ENCODE data around the gene SEZ6.

The SEZ6 gene

GRCh38 chr17:28960256-28961061, 45.4 kb downstream of the SEZ6 start:
- no peak overlapping the region for H2AFZ ChIP-seq
- no peaks in the 10 kb centered on the region for H3K27me3 ChIP-seq (ENCODE audit: control insufficient read depth, insufficient read depth, low read length)
- TF ChIP-seq CTCF (IDR thresholded peaks at IDR 0.05): no peak
- no peak overlapping the region for H3K4me2 ChIP-seq (ENCODE audit: low read length)
- H3K9ac ChIP-seq: no peak overlapping the region
- no peaks in the 10 kb centered on the region for H3K9me3 ChIP-seq (ENCODE audit: control insufficient read depth, low read length)
- H3K27ac ChIP-seq: no peak overlapping the region
- H3K4me1 ChIP-seq: no peaks in the 10 kb centered on the region
- no peak overlapping the region for H3K4me3 ChIP-seq (ENCODE audit: low read depth, low read length)
- no peaks in the 10 kb centered on the region for H3K36me3 ChIP-seq (ENCODE audit: control insufficient read depth, insufficient read depth, low read length)
- H3K79me2 ChIP-seq: no peaks in the 10 kb centered on the region

GRCh38 chr17:28959471-28959871, 46.4 kb downstream of the SEZ6 start:
- no peak overlapping the region for H3K4me3 ChIP-seq (ENCODE audit: low read depth, low read length)
- no peaks in the 10 kb centered on the region for H3K4me1 ChIP-seq
- TF ChIP-seq CTCF (IDR thresholded peaks at IDR 0.05): no peak
- no peaks in the 10 kb centered on the region for H3K36me3 ChIP-seq (ENCODE audit: control insufficient read depth, insufficient read depth, low read length)
- H3K4me2 ChIP-seq (ENCODE audit: low read length): no peak overlapping the region
- no peak overlapping the region for H3K9ac ChIP-seq
- no peak overlapping the region for H2AFZ ChIP-seq
- H3K79me2 ChIP-seq: no peaks in the 10 kb centered on the region
- H3K27ac ChIP-seq: no peak overlapping the region
- no peaks in the 10 kb centered on the region for H3K9me3 ChIP-seq (ENCODE audit: control insufficient read depth, low read length)
- H3K27me3 ChIP-seq (ENCODE audit: control insufficient read depth, insufficient read depth, low read length): no peaks in the 10 kb centered on the region

- no peak for TF ChIP-seq CTCF (IDR thresholded peaks at IDR 0.05)
- Histone ChIP-seq H3K4me3 (ENCODE audit: low read depth, low read length) (no peak overlapping the region), H3K4me1 (no peaks in the 10 kb centered on the region), H3K27ac (no peak overlapping the region), H3K9ac (no peak overlapping the region), H3K27me3 (ENCODE audit: control insufficient read depth, insufficient read depth, low read length) (no peaks in the 10 kb centered on the region), H3K9me3 (ENCODE audit: control insufficient read depth, low read length) (no peaks in the 10 kb centered on the region), H3K36me3 (ENCODE audit: control insufficient read depth, insufficient read depth, low read length) (no peaks in the 10 kb centered on the region), H3K79me2 (no peaks in the 10 kb centered on the region), H3K4me2 (ENCODE audit: low read length) (no peak overlapping the region), H2AFZ (no peak overlapping the region)
These were observed 46.9 kb downstream of the SEZ6 start for GRCh38 chr17:28958820-28959455.

- no peaks in the 10 kb centered on the region for H3K36me3 ChIP-seq (ENCODE audit: control insufficient read depth, insufficient read depth, low read length)
- peaks cover 5% of the 10 kb centered on the region for H3K4me1 ChIP-seq
- no peak overlapping the region for H3K27ac ChIP-seq
- H3K9me3 ChIP-seq (ENCODE audit: control insufficient read depth, low read length): no peaks in the 10 kb centered on the region
- TF ChIP-seq CTCF (IDR thresholded peaks at IDR 0.05): no peak
- no peak overlapping the region for H3K4me2 ChIP-seq (ENCODE audit: low read length)
- no peaks in the 10 kb centered on the region for H3K27me3 ChIP-seq (ENCODE audit: control insufficient read depth, insufficient read depth, low read length)
- H3K4me3 ChIP-seq (ENCODE audit: low read depth, low read length): no peak overlapping the region
- no peak overlapping the region for H2AFZ ChIP-seq
- no peaks in the 10 kb centered on the region for H3K79me2 ChIP-seq
- no peak overlapping the region for H3K9ac ChIP-seq
These were observed 47.9 kb downstream of the SEZ6 start for GRCh38 chr17:28957992-28958355.
